SKM-1 (cell line): ENCODE data around the gene NHERF2.

ENCODE experiments used
- DNase-seq: peaks from one replicate; lab custom pipeline; 2025; ENCODE audit not compliant: unreplicated experiment; lab: John Stamatoyannopoulos, UW

Gene NHERF2

GRCh38 chr16:1990351-1991134 is 36.2 kb upstream of the NHERF2 start:
- DNase-seq, result no peak

GRCh38 chr16:1991135-1991551 is 35.6 kb upstream of the NHERF2 start:
- no peak for DNase-seq

GRCh38 chr16:1991588-1991947 is 35.1 kb upstream of the NHERF2 start:
- no peak for DNase-seq

GRCh38 chr16:1991948-1992703 is 34.6 kb upstream of the NHERF2 start:
- peak; percentile 73 for DNase-seq

- no peak for DNase-seq
Observed at GRCh38 chr16:1992704-1993317, 33.9 kb upstream of the NHERF2 start.

- no peak for DNase-seq
Observed at GRCh38 chr16:1993731-1994131, 33.0 kb upstream of the NHERF2 start.

GRCh38 chr16:1997494-1998359 is 29.0 kb upstream of the NHERF2 start:
- no peak for DNase-seq

- DNase-seq, result no peak
Observed at GRCh38 chr16:1998360-1998835, 28.3 kb upstream of the NHERF2 start.

GRCh38 chr16:1998852-1999801 is 27.6 kb upstream of the NHERF2 start:
- no peak for DNase-seq

GRCh38 chr16:1999866-2000514 is 26.7 kb upstream of the NHERF2 start:
- DNase-seq, result no peak

GRCh38 chr16:2001035-2001434 is 25.7 kb upstream of the NHERF2 start:
- no peak for DNase-seq

GRCh38 chr16:2001456-2002355 is 25.0 kb upstream of the NHERF2 start:
- DNase-seq, result no peak

- DNase-seq, result no peak
Observed at GRCh38 chr16:2002406-2003230, 24.1 kb upstream of the NHERF2 start.

- DNase-seq, result no peak
Observed at GRCh38 chr16:2003231-2003826, 23.4 kb upstream of the NHERF2 start.

GRCh38 chr16:2003827-2004641 is 22.7 kb upstream of the NHERF2 start:
- DNase-seq, result peak; percentile 87
